Activated gamma-delta T cell treated with anti-CD3 and anti-CD28 coated beads, Interleukin-2, amount 50 U/mL, for 16 hours (primary cell): Measurements from ENCODE around the gene NELFCD.
"Not testable (repeated sequence)": the region's sequence is repeated elsewhere in the genome, so short reads cannot be mapped to it uniquely, and the experiment has no call there.

Experiments used
- DNase-seq: peaks from one replicate; pipeline ENCODE4 v3.0.0-alpha.2; 2020; ENCODE audit warnings: low read depth

The NELFCD gene

GRCh38 chr20:58980711-58981627, at the start of gene NELFCD:
Gene NELFCD, plus strand, starts transcription at chr20:58981256. Its CDS starts 54 bp downstream, at chr20:58981310.
- DNase-seq = peak; percentile 75

- DNase-seq = no peak
Measured at GRCh38 chr20:58932170-58932569, 48.9 kb upstream of the NELFCD start.

GRCh38 chr20:58938078-58938477, 43.0 kb upstream of the NELFCD start:
- DNase-seq = no peak

GRCh38 chr20:58938541-58938940, 42.5 kb upstream of the NELFCD start:
- DNase-seq = no peak

GRCh38 chr20:58941471-58941870, 39.6 kb upstream of the NELFCD start:
- no peak for DNase-seq

- DNase-seq = no peak
Measured at GRCh38 chr20:58942549-58942948, 38.5 kb upstream of the NELFCD start.

- no peak for DNase-seq
Measured at GRCh38 chr20:58944610-58945009, 36.4 kb upstream of the NELFCD start.

- DNase-seq = no peak
Measured at GRCh38 chr20:58945965-58946631, 35.0 kb upstream of the NELFCD start.

- DNase-seq = not testable (repeated sequence)
Measured at GRCh38 chr20:58947797-58948388, 33.2 kb upstream of the NELFCD start.

GRCh38 chr20:58950603-58951002, 30.5 kb upstream of the NELFCD start:
- DNase-seq = no peak

GRCh38 chr20:58953050-58953449, 28.0 kb upstream of the NELFCD start:
- DNase-seq = no peak

GRCh38 chr20:58956078-58956477, 25.0 kb upstream of the NELFCD start:
- no peak for DNase-seq

- no peak for DNase-seq
Measured at GRCh38 chr20:58959652-58960051, 21.4 kb upstream of the NELFCD start.

- DNase-seq = no peak
Measured at GRCh38 chr20:58963060-58963584, 17.9 kb upstream of the NELFCD start.

- DNase-seq = not testable (repeated sequence)
Measured at GRCh38 chr20:58963922-58964321, 17.1 kb upstream of the NELFCD start.

GRCh38 chr20:58965270-58966064, 15.6 kb upstream of the NELFCD start:
- DNase-seq = no peak

- no peak for DNase-seq
Measured at GRCh38 chr20:58967652-58968429, 13.2 kb upstream of the NELFCD start.

- no peak for DNase-seq
Measured at GRCh38 chr20:58969439-58969838, 11.6 kb upstream of the NELFCD start.

GRCh38 chr20:58970146-58970545, 10.9 kb upstream of the NELFCD start:
- DNase-seq = no peak

GRCh38 chr20:58971429-58971828, 9.6 kb upstream of the NELFCD start:
- no peak for DNase-seq

- no peak for DNase-seq
Measured at GRCh38 chr20:58973179-58973578, 7.9 kb upstream of the NELFCD start.
